HG02623 (cell line): ENCODE results near the gene RAPGEF1.

Source experiments
- ATAC-seq: cut with Tn5 transposase; IDR thresholded peaks from one replicate; pipeline ENCODE4 v1.9.1; 2021; ENCODE audit warnings: moderate library complexity; ENCODE audit not compliant: unreplicated experiment

RAPGEF1 gene

GRCh38 chr9:131627648-131628458, 112.0 kb downstream of the RAPGEF1 start:
- ATAC-seq, result no peak

DNA sequence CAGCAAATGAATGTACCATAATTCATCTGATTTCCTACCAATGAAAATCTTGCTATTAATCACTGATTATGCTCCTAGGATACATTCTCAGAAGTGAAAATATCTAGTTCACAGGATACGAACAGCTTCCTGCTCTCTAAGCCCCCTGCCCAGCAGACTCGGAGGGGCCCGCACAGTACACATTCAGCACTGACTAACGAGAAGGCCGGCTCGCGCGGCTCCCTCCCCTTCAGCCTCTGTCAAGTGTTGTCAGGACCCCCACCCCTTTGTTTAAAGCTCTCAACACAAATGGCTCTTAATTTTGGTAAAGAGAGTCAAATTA, 112.6 kb downstream of the RAPGEF1 start:
- no peak for ATAC-seq

DNA sequence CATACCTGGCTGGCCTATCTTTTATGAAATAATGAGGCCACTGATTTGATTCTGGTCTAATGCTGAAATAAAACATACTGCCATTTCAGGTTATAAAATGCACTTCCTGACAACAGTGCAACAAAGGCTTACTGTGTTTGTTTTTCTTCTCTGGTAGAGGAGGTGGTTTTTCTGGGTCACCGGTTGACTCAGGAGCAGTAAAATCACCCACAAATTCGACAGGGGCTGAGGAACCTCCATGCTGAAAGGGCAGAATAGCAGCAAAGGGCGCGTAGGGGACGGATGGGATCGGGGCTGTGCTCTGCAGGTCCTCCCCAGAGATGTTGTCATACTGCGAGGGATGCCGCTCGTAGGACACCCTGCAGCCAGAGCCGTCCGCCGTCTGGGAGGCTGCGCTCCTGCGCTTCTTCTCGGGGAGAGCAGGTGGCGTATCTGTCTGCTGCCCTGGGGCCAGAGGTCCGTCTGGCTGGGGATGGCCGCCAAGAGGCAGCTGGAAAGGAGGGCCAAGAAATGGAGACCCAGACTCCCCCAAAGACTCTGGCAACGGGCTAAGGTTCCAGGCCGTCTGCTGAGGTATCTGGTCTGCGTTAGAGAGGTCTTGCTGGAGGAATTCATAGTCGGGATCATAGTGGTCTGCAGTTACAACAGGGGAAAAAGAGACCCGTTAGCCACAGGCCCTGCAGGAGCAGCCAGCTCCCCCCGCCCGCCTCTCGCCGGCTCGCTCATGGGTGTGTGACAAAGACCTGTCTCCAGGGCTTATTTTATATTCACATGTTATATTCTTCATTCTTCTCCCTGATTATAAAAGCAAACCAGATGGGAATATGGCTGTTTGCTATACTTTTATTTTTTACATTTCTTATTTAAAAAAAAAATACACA, 113.8 kb downstream of the RAPGEF1 start:
- ATAC-seq, result no peak

- no peak for ATAC-seq
Observed at GRCh38 chr9:131625508-131625787, 114.4 kb downstream of the RAPGEF1 start.

- no peak for ATAC-seq
Observed at GRCh38 chr9:131624636-131625507, 115.0 kb downstream of the RAPGEF1 start.

GRCh38 chr9:131623655-131624330, 116.1 kb downstream of the RAPGEF1 start:
- no peak for ATAC-seq

DNA sequence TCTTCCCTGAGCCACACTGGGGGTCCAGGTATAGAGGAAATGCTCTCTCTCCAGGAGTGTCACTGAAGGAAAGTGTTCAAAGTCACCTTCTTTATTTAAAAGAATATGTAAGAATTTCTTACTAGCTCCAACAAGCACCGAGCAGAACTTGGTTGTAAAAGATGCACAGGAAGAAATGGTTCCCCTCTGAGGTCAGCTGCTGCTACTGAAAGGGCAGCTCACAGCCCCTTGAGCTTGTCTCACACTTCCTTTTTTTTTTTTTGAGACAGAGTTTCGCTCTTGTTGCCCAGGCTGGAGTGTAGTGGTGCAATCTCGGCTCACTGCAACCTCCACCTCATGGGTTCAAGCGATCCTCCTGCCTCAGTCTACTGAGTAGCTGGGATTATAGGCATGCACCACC, 117.4 kb downstream of the RAPGEF1 start:
- ATAC-seq, result no peak

DNA sequence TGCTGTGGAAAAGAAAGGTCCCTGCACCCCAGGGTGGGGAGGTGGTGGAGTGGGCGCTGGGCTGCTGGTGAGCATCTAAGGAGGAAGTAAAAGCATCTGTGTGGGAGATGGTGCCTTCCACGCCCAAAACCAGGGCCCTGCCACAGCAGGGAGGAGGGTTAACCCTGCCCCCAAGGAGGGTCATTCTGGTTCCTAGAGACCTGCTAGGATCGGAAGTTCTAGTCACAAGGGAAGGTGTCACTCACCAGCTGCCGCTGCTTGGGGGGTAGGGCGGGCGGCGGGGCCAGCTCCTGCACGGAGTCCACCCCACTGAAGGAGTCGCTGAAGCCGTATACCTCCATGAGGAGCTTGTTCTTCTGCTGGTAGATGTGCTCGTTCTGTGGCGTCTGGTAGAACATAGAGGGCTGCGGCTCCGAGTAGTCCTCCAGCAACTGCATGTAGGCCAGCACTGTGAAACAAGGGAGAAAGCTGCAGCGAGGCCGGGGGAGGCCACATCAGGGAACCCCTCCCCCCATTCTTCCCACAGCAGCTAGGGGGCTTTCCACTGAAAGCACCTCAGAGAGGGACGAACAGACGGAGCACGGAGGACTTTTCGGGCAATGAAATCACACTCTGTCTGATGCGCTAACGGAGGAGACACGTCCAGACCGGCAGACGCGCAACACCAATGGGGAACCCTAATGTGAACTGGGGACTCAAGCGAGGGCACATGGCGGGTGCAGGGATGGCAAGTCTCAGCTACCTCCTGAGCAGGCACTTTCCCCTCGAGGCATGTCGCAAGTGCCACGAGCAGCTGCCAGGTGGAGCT, 118.1 kb downstream of the RAPGEF1 start:
- no peak for ATAC-seq

DNA sequence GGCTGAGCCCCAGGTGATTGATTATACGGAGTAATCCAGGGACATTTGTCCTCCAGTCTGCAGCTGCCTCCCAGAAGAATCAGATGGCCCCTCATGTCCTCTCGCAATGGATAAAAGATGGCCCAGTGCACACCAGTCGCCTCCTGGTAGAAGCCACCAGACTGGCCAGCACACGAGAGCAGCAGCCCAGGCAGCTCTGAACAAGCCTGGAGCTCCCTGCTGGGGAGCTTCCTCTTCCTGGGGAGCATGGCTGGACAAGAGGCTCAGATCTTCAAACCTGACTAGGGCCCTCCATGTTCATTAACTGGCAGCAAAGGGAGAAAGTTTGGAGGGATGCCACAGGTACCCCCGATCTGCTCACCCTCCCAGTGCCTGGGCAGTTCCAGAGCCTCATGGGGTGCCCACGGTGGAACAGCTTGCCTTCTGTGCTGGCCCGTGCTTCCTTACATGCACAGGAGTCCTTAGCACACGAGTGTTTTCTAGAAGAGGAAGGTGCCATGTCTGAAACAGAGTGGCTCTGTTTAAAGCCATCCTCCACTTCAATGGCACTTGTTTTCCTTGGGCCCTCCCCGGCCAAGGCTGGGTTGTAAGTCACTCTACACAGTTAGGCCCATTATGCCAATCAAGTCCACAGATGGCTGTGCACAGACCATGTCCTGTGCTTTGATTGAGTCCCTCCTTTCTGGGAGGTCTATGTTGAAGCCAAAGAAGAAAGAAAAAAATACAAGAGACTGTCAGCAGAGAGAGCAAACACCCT, 118.9 kb downstream of the RAPGEF1 start:
- ATAC-seq, result no peak

- no peak for ATAC-seq
Observed at GRCh38 chr9:131619680-131620079, 120.2 kb downstream of the RAPGEF1 start.

DNA sequence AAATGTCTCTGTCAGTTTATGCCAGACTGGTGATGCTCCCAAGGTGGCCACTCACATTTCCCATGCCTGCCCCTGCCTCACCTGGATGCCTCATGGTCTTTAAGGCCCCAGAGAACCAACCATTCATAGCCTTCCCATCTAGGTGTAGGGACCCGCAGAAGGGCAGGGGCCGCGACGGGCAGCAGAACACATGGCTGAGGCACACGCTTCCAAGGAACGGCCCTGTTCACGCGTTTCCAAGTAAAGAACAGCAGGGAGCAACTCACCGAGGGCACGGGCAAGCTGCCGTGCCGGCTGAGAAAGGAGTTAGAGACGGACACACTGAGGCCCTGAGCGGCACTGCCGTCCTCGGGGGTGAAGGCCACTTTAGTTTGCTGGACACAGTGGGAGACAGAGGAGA, 121.1 kb downstream of the RAPGEF1 start:
- ATAC-seq, result no peak

DNA sequence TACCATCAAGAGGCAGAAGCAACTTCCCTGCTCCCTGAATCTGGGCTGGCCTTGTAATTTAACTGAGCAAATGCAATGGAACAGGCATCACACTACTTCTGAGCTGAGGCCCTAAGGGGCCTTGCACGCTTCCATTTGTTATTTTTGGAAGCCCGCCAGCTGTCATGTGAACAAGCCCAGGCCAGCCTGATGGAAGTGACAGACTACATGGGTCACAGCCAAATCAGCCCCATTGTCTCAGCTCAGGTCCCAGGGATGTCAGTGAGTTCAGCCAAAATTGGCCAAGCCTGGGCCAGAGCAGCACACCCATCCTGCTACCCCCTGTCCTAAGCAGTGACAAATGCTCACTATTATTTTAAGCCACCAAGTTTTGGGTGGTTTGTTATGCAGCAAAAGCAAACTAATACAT, 121.8 kb downstream of the RAPGEF1 start:
- ATAC-seq, result no peak

GRCh38 chr9:131617611-131618010, 122.3 kb downstream of the RAPGEF1 start:
- ATAC-seq, result no peak

GRCh38 chr9:131616983-131617604, 122.8 kb downstream of the RAPGEF1 start:
- ATAC-seq, result no peak

GRCh38 chr9:131614340-131614915, 125.4 kb downstream of the RAPGEF1 start:
- ATAC-seq, result no peak

DNA sequence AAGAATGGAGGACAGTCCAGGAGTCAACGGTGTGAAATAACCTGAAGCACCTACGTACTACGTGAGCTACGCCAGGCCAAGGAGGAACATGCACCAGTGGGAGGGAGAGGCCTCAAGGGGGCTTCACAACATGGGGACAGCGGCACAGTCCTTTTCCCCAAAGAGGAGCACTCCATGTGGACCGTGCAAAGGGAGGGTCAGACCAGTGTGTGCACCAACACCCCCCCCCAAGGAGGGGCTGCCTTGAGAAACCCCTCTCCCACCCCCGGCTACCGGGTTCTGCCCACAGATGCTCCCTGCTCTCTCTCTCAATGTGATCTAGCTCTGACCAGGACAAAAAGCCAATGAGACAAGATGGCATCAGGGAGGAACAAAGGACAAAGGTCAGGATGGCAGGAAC, 126.0 kb downstream of the RAPGEF1 start:
- ATAC-seq, result no peak

GRCh38 chr9:131612851-131613250, 127.0 kb downstream of the RAPGEF1 start:
- no peak for ATAC-seq

DNA sequence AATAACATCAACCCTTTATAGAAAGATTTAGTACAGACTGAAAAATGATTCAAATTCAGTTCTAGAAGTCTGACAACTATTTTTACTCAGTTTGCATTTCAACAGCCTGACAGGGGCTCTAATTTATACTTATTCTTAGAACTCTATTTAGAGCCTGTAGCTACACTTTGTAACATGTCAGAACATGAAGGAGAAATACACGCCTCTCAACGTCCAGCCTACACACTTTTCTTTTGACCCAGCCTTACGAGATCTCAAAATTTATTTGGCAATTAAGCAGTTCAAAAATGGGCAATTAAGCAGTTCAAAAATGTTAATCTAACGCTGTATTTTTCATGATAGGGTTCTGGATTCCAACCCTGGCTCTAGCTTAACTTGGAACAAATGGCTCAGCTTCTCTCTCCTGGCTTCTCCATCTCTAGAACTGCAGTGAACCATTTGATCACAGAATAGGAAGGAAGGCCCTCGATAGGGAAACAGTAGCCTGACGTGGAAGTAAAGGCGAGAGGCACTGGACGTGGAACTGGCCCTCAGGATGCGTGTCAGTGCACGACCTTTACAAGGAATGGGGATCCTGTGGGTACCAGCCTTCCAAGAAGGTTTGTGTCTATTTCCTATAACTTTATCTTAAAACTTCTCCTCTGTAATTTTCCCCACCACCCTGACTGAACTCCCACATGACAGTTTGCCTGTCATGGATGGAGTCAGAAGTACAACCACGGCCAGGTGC, 128.1 kb downstream of the RAPGEF1 start:
- no peak for ATAC-seq
